GM20000 (cell line): ENCODE measurements around the gene UPK2.

Source experiments
- DNase-seq: peaks from one replicate; pipeline ENCODE4 v3.0.0; 2012; ENCODE audit warnings: low spot score
- TF ChIP-seq, protein P1 (sequence below): IDR thresholded peaks from 2 replicates; pipeline ENCODE4 v1.5.1; 2012; ENCODE audit warnings: mild to moderate bottlenecking, control low read depth; ENCODE audit errors: extremely low read depth, missing control alignments

The UPK2 gene

DNA sequence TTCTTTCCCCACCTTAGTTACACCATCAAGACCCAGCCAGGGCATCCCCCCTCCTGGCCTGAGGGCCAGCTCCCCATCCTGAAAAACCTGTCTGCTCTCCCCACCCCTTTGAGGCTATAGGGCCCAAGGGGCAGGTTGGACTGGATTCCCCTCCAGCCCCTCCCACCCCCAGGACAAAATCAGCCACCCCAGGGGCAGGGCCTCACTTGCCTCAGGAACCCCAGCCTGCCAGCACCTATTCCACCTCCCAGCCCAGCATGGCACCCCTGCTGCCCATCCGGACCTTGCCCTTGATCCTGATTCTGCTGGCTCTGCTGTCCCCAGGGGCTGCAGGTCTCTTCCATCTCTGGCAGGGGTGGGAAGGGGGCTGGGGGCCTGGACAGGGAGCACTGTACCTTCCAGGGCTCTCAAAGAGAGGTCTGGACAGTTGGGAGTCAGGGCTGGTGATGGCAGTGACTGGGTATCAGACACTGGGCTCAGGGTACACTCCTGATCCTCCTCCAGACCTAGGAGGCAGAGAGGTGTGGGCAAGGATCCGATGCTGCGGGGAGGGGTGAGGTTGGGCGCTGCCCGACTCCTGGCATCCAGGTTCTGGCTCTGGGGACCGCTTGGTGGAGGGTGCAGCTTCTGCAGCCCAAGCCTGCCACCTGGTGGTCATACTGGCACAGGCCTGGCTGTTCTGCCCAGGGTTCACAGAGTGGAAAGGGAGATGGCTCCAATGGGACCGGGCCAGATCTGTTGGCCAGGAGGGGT lies at the start of gene UPK2:
Gene UPK2, plus strand, starts transcription at position 205 of the 753 bp plus-strand sequence. Its CDS starts 53 bp downstream, at position 258.
- TF ChIP-seq, protein P1, sequence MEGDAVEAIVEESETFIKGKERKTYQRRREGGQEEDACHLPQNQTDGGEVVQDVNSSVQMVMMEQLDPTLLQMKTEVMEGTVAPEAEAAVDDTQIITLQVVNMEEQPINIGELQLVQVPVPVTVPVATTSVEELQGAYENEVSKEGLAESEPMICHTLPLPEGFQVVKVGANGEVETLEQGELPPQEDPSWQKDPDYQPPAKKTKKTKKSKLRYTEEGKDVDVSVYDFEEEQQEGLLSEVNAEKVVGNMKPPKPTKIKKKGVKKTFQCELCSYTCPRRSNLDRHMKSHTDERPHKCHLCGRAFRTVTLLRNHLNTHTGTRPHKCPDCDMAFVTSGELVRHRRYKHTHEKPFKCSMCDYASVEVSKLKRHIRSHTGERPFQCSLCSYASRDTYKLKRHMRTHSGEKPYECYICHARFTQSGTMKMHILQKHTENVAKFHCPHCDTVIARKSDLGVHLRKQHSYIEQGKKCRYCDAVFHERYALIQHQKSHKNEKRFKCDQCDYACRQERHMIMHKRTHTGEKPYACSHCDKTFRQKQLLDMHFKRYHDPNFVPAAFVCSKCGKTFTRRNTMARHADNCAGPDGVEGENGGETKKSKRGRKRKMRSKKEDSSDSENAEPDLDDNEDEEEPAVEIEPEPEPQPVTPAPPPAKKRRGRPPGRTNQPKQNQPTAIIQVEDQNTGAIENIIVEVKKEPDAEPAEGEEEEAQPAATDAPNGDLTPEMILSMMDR = peak; percentile 92
- peak; percentile 90 for DNase-seq

DNA sequence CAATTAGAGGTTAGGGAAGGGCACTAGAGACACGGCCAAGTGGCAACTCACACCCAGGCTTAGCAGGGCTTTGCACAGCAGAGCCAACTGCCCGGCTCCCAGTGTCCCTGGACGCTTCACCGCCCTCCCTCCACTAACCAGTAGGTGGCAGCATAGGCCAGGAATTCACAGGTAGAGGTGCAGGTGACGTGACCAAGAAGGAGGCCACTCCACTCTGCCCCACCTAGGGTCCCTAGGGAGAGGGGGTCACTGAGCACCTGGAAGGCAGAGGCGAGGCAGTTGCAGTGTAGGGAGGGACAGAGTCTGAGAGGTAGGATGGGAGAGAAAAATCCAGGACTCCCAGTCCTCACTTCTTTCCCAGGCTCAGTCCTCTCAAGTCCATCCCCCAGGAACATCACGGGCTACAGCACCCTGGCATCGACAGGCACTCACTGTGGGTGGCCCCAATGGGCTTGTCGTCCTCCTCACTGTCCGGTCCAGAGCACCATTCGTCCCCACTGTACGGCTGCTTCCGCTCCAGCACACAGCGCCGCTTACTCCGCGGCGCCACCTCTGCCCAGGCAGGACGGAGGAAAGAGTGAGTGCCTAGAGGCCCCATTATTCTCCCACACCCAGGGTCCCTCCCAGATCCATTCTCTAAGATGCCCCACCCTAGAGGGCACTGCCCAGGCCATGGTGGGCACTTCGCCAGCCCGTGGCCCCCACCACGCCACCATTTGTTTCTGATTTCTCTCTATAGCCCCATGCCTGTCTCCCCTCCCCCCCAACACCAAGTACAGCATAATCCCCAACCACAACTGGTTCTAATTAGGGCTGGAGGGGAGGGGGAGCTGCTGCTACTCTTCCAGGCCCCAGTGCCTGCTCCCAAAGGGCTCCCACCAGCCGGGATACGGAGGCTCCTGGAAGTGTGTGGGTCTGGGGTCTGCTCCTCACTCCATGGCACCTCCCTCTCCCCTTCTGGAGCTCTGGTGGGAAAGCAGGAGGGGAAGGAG lies 48.8 kb upstream of the UPK2 start:
- TF ChIP-seq, protein P1 = peak; percentile 77
- peak; percentile 93 for DNase-seq

DNA sequence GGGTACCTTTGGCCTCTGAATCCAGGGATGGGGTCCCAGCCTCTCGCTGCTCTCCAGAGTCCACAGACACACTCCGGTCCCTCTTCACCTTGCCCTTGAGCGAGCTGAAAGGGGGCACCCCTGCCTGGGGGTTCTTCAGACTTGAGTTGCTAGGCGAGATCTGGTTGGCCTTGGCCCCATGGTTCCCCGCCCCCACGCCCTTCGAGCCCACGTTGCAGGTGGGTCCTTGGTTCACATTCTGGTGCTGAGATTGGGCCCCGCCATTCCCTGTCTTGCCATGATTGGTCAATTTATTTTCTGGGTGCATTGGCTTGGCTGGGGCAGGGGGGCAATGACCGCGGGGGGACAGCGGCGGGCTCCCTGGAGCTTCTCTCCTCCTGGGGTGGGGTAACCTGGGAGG lies 47.8 kb upstream of the UPK2 start:
- no peak for DNase-seq
- TF ChIP-seq, protein P1 = no peak

DNA sequence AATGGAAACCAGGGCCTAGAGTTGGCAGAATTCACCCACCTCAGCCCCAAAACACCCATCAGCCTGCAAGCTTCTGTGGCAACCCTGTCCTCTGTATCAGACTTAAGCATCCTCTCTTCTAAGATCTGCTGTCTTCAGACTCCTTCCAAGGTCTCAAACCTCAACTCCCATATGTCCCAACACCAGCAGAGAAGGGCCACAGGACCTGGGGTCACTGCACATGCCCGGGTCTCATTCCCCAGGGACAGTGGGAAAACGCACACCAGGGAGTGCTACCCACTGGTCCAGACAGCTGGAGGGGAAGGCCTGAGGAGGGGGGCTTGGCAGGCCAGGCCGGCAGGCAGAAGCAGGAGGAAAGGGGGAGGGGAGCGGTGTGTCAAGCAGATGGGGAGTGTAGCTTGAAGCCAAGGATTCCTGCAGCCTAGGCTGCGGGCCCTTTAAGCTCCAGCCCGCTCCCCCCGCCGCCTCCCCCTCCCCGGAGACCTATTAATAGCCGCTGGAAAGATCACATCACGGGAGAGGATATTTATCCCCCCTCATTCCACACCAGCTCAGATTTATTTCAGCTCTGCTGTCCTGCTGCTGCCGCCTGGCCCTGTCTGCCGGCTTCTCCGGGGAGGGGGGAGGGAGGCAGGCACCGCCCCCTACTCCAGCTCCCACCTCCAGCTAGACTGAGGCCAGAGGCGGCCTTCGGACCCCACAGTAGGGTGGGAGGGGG lies 47.0 kb upstream of the UPK2 start:
- TF ChIP-seq, protein P1 = no peak
- no peak for DNase-seq

DNA sequence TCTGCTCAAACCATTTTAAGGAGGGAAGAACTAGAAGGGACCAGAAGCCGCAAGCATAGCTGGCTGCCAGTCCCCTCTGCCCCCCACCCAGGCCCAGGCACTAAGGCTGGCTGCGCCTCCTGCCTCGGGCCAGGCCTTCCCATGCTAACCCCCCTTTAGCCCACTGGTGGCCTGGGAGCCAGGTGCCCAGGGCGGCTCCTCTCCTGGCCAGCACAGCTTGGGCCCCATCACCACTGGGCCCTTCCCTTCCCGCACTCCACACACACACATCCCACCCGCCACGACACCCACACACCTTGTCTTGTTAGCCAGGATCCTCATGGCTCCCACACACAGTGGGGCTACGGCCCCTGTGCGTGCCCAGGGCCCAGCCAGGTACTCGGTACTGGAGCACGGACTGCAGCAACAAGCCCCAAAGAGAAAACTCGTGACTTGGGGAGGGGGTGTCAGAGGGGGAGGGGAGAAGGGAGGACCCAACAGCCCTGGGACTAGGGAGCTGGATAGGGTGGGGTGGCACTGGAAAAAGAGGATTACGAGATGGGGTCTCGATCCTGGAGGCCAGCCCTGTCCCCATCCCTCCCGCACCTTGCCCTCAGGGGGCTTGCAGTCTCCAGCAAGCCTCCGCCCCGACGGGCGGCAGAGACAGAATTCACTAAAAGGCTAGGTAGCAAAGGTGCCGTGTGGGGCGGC lies 46.3 kb upstream of the UPK2 start:
- no peak for DNase-seq
- TF ChIP-seq, protein P1 = no peak

DNA sequence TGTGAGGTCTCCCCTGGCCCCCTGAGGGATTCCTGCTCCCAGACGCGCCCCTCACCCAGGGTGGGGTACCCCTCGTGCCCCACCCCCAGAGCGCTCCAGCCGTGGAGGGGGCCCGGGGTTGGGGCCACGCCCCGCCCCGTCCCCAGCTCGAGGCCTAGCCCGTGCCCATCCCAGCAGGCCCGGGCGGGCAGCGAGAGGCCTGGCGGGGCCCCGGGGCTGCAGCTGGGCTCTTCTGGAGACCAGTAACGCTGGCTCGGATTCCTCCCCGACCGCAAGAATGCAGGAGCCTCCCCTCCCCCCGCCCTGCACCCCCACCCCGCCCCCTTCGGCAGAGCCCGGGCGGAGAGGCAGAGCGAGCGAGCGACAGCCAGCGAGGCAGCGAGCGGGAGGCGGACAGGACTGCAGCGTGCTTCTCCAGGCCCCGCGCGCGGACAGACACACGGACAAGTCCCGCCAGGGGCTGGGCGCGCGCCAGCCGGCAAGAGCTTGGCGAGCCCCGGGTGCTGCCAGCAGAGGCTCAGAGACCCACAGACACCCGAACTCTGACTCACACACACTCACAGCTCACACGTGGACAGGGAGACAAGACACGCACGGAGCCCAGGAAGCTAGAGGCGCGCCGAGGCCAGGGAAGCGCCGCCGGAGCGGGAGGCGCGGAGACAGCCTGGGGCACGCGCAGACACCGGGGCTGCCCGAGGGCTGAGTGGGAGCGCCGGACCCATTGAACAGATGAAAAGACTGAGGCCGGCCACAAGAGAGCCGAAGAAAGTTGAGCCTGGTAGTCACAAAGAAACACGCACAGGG lies 45.6 kb upstream of the UPK2 start:
- TF ChIP-seq, protein P1 = no peak
- DNase-seq = no peak
